ENCODE results near the gene PAK4.
"Not testable (repeated sequence)": the region's sequence is repeated elsewhere in the genome, so short reads cannot be mapped to it uniquely, and the experiment has no call there.

The PAK4 gene

DNA sequence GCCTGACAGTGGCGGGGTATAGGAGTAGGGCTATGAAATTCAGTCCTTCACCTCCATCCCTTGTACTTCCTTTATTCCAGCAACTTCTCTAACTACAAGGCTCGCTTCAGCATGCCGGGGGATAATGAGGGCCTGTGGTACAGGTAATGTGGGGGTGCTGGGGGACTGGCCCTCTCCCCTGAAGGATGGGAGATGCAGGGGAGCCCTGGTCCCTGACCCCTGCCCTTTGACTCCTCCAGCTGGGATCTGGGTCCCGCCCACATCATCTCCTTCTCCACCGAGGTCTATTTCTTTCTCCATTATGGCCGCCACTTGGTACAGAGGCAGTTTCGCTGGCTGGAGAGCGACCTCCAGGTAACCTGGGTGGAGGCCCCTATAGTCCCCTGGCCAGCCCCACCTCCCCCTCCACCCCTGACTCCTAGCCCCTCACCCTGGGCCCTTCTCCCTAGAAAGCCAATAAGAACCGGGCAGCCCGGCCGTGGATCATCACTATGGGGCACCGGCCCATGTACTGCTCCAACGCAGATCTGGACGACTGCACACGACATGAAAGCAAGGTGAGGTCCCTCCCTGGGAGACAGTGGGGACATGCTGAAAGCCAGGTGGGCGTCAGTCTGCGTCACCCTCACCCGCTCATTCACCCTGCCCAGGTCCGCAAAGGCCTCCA lies 25.0 kb upstream of the PAK4 start:
- DNase-seq, result no peak

DNA sequence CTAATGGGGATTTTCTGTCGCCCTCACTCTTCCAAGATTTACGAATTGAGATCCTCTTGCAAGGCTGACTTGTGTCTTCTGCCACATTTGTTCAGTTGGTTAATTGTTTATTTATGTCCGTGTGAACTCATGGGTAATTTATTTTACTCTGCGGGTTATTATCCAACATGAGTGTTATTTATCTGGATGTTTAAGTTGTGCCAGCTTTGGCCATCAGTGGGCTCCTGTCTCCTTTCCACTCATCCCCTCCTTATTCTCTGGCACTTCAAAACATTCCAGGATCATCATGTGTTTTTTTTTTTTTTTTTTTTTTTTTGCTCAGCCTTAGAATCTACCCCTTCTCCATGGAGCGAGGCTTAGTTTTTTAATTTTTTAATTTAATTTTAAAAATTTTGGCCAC lies 22.4 kb upstream of the PAK4 start:
- no peak for DNase-seq

DNA sequence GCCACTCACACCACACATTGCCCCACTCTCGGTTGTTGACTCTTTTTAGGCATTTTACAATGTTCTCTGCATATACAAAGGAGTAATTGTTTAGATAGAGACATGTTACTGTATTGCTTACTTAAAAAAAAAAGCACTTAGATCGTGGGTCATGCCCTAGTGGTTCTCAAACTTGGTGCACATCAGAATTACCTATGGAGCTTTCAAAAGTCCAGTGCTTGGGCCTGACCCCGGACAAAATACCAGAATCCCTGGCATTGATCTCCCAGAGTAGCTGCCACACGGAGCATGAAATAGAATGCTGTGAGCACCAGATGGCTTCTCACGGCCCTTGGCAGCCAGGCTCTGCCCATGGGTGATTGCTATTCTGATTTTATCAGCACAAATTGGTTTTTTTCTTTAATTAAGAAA lies 21.4 kb upstream of the PAK4 start:
- DNase-seq, result no peak

DNA sequence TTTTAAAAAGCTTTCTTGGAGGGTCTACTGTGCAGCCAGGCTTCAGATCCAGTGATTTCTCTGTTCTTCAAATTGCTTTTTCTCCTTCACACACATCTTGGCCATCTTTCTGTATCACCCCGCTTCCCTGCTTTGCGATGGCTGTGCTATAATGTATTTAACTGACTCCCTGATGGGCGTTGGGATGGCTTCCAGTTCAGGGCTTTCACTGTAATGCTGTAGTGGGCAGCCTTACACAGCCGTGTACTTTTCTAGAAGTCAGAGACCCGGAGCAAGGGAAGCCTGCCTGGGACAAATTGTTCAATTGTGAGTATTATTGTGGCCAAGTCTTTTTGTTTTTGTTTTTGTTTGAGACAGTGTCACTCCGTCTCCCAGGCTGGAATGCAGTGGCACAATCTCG lies 19.4 kb upstream of the PAK4 start:
- DNase-seq, result no peak

DNA sequence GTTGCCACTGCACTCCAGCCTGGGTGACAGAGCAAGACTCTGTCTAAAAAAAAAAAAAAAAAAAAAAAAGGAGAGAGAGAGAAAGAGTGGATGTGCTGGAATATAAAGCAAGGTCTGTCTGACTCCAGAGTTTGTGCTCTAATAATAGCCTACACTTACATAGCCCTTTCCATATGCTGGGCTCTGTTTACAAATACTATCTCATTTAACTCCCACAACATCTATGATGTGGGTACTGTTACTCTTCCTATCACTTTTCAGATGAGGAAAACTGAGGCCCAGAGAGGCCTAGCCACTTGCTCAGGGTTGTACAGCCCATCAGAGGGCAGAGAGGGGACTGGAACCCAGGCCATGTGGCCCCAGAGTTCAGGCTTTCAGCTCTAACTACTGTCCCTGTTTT lies 15.9 kb upstream of the PAK4 start:
- DNase-seq, result no peak

DNA sequence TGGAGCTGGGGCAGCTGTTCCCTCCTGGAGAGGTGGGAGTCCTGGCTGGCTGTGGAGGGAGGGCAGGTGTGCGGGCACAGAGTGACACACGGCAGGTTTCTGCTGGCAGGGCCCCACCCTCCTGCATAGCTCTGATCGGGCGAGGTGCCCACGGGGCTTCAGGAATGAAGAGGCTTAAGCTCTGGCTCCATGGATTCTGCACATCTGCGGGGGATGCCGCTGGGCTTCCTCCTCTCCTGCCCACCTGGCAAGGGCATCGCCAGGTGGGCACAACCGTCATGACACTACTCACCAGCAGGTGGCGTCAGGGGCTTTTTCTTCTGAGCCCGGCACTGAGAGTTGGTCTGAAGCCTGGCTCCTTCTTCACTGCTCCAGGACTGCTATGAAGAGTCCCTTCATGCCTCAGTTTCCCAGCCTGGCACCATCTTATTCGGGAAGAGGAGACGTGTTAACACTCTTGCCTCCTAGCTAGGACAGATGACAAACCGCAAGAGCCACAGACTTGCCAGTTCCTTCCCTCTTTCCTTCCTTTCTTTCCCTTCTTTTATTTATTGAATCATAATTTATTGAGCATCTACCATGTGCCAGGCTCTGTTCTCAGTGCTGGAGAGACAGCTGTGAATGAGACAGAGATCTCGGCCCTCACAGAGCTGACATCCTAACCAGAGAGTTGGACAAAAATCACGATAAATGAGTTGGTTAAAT lies 15.2 kb upstream of the PAK4 start:
- peak; percentile 70 for DNase-seq

DNA sequence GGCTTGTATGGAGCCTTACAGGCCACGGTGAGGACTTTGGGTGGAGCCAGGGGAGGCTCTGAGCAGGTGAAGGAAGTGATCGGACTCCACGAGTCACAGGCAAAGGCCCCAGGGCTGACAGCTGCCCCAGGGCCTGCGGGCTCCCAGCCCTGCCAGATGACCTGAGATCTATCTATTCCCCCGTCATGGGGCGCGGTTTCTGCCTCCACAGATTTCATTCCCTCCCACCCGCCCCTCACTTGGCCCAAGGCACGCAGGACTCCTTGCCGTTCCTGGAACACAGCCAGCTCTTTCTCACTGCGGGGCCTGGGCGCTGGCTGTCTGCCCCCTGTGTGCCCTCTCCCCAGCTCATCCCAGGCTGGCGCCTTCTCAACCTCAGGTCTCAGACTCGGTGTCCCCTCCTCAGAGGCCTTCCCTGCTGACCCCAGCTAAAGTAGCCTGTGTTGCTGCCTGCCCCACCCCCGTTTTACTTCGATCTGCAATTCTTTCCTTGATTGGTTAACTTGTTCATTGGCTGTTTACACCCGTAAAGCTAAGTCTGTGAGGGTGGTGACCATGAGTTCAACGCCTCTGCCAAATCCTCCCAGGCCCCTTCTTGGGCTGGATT lies 13.9 kb upstream of the PAK4 start:
- DNase-seq, result no peak

DNA sequence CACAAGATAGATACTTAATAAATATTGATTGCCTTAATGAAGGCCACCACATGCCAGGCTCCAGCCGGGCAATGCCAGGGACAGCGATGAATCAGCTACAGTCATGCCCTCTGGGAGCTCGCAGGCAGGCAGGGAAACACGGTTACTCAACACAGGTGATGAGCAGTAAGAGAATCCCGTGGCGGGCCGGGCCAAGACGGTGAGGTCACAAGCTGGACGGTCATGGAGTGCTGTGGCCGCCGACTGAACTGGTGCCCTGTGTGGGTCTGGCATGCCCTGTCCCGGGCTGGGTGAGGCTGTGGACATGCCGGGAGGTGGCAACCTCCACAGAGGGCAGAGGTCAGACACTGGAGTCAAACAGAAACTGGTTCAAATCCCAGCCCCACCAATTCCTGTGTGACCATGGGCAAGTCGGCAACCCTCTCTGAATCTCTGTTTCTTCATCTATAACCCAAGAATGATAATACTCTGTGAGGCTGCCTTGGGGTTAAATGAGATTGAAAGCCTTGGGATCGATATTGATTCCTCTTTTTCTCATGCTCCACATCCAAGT lies 13.2 kb upstream of the PAK4 start:
- DNase-seq, result no peak

DNA sequence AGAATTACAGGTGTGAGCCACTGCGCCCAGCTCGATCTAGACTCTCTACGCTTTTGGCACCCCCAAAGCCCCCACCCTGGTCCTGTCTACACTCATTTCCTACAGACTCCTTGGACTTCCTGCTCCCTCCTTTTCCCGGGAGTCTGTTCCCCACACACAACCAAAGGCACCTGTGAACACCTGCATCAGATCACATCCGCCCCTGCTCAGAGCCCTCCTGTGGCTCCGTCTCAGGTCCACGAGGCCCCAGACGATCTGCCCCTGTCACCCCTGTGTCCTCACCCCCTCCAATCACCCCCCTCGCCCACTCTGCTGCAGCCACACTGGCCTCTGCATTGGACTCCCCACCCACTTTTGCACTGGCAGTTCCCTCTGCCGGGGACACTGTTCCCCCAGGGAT lies 12.4 kb upstream of the PAK4 start:
- DNase-seq, result no peak

DNA sequence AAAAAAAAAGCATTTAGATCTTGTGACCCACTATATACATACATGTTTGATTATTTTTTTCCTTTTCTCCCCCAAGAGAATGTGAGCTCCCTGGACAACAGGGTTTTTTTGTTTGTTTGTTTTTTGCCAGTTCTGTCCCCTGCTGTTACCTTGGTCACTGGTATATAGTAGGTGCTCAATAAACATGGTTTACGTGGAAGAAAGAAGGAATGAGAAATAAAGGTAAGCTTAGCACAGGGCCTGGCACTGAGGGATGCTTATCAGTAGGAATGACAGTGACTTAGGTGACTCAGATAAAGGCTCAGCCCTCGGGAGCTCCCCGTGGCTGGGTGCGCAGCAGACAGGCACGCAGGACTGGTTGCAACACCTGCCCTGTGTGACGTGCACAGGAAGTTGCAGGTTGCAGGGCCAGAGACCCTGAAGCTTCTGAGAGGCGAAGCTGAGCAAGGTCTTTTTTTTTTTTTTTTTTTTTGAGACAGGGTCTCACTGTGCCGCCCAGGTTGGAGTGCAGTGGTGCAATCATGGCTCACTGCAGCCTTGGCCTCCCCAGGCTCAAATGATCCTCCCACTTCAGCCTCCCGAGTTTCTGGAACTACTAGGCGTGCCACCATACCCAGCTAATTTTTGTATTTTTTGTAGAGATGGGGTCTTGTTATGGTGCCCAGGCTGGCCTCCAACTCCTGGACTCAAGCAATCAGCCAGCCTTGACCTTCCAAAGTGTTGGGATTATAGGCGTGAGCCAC lies 10.3 kb upstream of the PAK4 start:
- DNase-seq, result no peak

DNA sequence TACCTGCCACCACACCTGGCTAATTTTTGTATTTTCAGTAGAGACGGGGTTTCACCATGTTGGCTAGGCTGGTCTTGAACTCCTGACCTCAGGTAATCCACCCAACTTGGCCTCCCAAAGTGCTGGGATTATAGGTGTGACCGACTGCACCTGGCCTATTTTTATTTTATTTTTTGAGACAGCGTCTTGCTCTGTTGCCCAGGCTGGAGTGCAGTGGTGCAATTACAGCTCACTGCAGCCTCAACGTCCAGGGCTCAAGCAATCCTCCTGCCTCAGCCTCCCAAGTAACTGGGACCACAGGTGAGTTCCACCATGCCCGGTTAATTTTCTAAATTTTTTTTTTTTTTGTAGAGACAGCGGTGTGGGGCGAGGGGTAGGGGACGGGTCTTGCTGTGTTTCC lies 8.6 kb upstream of the PAK4 start:
- not testable (repeated sequence) for DNase-seq

DNA sequence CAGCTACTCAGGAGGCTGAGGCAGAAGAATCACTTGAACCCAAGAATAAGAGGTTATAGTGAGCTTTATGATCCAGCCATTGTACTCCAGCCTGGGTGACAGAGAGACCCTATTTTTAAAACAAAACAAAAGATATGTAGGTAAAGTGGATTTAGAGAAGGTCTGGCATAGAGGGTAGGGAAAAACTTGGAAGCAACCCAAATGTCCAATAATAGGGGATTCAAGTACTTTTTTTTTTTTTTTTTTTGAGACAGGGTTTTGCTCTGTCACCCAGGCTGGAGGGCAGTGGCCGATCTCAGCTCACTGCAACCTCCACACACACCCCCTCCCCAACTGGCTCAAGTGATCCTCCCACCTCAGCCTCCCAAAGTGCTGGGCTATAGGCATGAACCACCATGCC lies 5.8 kb upstream of the PAK4 start:
- no peak for DNase-seq

DNA sequence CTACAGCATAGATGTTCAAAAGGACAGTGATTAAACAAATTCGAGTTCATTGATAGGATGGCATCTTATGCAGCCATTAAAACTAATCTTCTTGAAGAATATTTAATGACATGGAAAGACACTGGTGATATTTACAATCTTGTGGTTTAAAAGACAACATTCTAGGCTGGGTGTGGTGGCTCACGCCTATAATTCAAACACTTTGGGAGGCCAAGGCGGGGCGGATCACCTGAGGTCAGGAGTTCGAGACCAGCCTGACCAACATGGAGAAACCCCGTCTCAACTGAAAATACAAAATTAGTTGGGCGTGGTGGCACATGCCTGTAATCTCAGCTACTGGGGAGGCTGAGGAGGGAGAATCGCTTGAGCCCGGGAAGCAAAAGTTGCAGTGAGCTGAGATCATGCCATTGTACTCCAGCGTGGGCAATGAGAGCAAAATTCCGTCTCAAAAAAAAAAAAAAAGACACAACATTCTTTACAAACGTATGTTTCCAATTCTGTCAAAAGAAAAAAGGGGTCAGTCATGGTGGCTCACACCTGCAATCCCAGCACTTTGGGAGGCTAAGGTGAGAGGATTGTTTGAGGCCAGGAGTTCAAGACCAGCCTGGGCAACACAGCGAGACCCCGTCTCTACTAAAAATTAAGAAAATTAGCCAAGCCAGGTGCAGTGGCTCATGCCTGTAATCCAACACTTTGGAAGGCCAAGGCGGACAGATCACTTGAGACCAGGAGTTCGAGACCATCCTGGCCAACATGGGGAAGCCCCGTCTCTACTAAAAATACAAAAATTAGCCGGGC lies 2.5 kb upstream of the PAK4 start:
- no peak for DNase-seq

DNA sequence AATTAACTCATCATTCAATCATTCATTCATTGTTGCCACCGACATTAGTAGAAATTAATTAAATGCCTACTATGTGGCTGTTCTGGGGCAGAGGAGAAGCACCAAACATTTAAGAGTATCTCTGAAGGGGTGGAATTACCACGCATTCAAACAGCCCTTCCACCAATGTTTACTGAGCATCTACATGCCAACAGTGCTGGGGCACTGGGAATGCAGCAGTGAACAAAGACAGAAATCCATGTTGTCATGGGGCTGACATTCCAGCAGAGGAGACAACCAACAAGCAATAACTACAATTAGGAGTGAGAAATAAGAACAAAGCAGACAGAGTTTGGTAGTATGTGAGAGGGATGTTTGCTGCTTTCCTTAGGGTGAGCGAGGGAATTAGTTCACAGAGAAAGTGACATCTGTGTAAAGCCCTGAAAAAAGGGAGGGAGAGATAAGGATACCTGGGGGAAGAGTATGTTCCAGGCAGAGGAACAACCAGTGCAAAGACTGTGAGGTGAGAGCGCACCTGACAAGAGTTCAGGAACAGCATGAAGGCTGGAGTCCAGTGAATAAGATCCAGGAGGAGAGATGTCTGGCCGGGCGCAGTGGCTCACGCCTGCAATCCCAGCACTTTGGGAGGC lies 1.3 kb upstream of the PAK4 start:
- no peak for DNase-seq

DNA sequence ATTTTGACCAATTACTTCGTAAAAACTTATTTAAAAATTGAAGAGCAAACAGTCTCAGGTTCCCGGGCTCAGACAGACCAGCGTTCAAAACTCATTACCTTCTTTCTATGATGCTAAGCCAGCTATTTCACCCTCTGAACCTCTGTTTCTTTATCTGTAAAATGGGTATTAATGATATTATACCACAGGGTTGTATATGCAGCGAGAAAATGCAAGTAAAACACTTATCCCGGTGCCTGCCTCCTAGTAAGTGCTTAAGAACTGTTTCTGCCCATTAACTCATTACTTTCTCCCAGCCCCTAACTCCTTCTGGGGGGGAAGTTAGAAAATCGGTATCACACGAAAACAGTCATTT lies 410 bp upstream of the PAK4 start:
- no peak for DNase-seq

DNA sequence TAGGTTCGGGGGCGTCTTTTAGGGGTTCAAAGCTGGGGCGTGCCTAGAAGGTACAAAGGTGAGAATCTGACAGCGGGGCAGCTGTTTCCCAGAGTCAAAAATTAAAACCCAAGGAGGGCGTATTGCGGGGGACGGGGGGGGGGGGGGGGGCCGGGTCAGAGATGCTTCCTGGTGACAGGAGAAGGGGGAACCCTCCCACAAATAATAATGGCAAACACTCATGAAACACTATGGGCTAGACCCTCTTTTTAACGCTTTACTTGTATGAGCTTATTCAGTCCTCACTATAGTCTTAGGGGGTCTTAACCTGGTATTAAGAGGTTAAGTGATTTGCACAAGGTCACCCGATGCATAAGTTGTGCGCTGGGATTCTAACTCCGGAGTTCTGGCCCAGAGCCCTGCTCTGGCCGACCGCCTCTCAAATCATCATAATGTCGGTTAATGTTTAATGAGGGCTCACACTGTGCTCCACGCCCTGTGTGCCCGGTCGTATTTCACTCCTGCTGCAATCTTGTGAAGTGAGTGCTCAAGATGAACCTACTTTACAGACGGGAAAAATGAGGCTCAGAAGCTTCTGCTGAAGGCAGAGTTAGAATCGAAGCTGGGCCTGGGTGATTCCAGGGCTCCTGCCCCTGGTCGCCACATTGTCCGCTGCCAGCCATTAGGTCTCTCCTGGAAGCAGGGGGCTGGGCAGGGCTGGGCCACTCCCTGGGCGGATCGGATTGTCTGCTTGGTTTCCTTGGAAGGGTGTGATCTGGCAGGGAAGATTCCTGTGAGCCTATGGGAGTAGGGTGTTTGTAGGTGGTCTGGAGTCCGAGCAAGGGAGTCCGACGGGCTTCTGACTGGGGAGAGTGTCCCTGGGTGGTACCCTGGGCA lies 964 bp downstream of the PAK4 start:
- DNase-seq, result peak; percentile 54

DNA sequence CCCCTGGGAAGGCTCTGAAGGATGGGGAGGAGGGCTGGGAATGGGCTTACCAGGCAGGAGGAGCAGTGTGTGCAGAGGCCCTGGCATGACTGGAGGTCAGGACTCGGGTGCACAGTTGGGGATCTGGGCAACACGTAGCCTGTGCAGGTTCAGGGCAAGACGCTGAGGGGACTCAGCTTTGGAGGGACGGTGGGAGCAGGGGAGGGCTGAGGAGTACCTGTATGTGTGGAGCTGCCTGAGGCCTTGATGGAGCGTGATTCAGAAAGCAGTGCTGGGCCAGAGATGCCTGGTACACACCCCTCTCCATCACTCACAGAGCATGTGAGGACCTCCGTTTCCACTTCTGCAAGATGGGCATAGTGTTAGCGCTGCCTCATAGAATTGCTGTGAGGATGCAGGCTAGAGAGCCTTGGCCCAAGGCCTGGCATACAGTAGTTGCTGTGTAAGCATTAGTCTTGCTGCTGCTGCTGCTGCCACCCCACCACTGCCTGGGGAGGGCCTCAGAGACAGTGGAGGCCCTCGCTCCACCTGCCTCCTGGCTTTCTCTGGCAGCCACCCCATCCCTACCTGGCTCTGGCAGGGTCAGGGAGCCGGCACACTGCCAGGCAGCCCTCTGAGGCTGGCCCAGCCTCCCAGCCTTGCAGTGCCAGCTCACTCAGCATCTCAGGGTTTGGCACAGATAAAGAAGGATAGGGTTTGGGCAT lies 2.4 kb downstream of the PAK4 start:
- no peak for DNase-seq

DNA sequence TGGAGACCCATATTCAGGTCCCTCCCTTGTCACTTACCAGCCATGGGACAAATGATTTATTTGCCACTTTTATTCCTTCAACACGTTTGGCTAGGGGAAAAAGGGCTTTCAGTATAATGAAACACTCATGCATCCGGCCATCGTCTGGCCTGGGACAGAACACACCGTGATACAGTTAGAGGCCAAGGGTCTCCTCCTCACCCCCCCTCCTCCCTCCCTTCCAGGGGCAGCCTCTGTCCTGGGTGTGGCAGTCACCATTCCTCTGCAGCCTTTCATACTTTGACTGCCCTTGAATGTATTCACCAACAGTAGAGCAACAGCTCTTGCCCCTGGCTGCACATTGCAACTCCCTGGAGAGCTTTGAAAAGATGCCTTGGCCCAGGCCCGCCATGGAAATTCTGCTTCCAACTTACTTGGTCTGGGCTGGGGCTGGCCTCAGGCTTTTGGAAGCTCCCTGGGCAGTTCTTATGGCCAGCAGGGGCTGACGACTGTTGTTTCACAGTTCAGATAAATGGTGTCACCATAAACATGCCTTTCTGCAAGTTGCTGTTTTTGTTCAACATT lies 3.0 kb downstream of the PAK4 start:
- no peak for DNase-seq

DNA sequence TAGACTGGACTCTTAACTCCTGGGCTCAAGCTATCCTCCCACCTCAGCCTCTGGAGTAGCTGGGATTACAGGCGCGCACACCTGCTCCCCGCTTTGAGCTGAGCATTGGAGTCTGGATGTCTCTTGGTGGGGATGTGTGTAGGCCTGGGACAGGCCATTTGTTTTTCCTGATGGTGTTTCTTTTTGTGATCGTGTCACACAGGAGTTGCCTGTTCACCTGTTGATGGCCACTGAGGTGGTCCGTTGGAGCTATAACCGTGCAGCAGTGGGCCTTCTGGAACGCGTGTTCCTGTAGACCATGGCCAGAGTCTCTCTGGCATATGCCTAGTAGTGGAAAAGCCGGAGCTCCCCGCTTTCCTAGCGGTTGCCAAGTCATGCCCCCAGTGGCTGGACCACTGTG lies 3.5 kb downstream of the PAK4 start:
- no peak for DNase-seq

Measured in eye (tissue), 1 donor.